Thyroid gland (tissue), 4 donors: ENCODE results near the gene CORO1C. TPM values are rescaled to one million over a fixed set of nuclear protein-coding genes. Genes with fewer than 3 reads are reported as not detected.
"Not testable (repeated sequence)": the region's sequence is repeated elsewhere in the genome, so short reads cannot be mapped to it uniquely, and the experiment has no call there.

ENCODE experiments used
- DNase-seq, 2 donors: peaks; one replicate each; pipeline ENCODE4 v3.0.0-alpha.2; 2019
- H3K27ac ChIP-seq, 3 donors: fragments of 200-600 bp; sonication (generic); 1 replicate in 2 of 3; 2 replicates in 1 of 3; pipeline ENCODE4 v1.5.1; 2016 to 2019; ENCODE audit warnings: mild to moderate bottlenecking in 1 of 3, moderate library complexity in 1 of 3
- H3K27me3 ChIP-seq: fragments of 200-600 bp; sonication (generic); one replicate; pipeline ENCODE4 v1.5.1; 2019
- H3K36me3 ChIP-seq, 2 donors: fragments of 200-600 bp; sonication (generic); one replicate each; pipeline ENCODE4 v1.5.1; 2016 to 2019
- H3K4me1 ChIP-seq, 2 donors: fragments of 200-600 bp; sonication (generic); one replicate each; pipeline ENCODE4 v1.5.1; 2017 to 2019
- H3K4me3 ChIP-seq, 3 donors: fragments of 200-600 bp; sonication (generic); replicated peaks in 1 of 3; 1 replicate in 2 of 3; 2 replicates in 1 of 3; pipeline ENCODE4 v1.5.1; 2016; ENCODE audit warnings: mild to moderate bottlenecking in 1 of 3
- H3K9me3 ChIP-seq: fragments of 200-600 bp; sonication (generic); one replicate; pipeline ENCODE4 v1.5.1; 2017
- CTCF ChIP-seq, 6 experiments: fragments of 200-600 bp in 3 of 6; fragments of 450-650 bp in 3 of 6; sonication (generic) in 3 of 6; IDR thresholded peaks; one replicate each; pipeline ENCODE4 v1.5.1; 2016 to 2019; ENCODE audit warnings: antibody characterized with exemption in 6 of 6, mild to moderate bottlenecking in 2 of 6, inconsistent platforms in 1 of 6, moderate library complexity in 1 of 6
- POLR2A ChIP-seq, 2 donors: fragments of 450-650 bp; IDR thresholded peaks; one replicate each; pipeline ENCODE4 v1.6.1; 2017; ENCODE audit warnings: antibody characterized with exemption in 2 of 2, mild to moderate bottlenecking in 2 of 2, moderate library complexity in 1 of 2
- WGBS, 2 donors: methylation state at CpG; one replicate each; pipeline ENCODE4 v1.1.5; 2017; 5-methylcytosine and 5-hydroxymethylcytosine counted together
- intact Hi-C: fragments of 100-400 bp; cut with DNase I; formaldehyde crosslinking; loops from one replicate; pipeline ENCODE4 v1.15.1; 2023
- total RNA-seq, 4 donors: library from RNA; depleted of rRNA; stranded (reverse); fragments of >200 nt; gene quantifications; one replicate each; pipeline ENCODE4 v1.2.3, GENCODE V29; 2016

CORO1C gene
- total RNA-seq, 4 donors from 2014 or later = 22.0 to 63.6 (median 30.1) TPM

- H3K27ac ChIP-seq, H3K9me3 ChIP-seq, H3K4me3 ChIP-seq, H3K36me3 ChIP-seq, H3K27me3 ChIP-seq, intact Hi-C loops: not testable (repeated sequence)
- H3K4me1 ChIP-seq = peaks cover 0 to 33% of the 10 kb centered on the region in 2 donors
- 76 to 79% methylated on average over 9 of the region's 9 CpGs for WGBS, 2 donors
- peak in 1 of 2 donors; percentile 46 for DNase-seq
Measured at GRCh38 chr12:108654622-108655021, 76.7 kb downstream of the CORO1C start.

GRCh38 chr12:108653922-108654321, 77.4 kb downstream of the CORO1C start:
- TF ChIP-seq CTCF (IDR thresholded peaks at IDR 0.05) = no peak
- TF ChIP-seq POLR2A (IDR thresholded peaks at IDR 0.05) = no peak
- Histone ChIP-seq H3K27me3 (no peaks in the 10 kb centered on the region), H3K9me3 (no peaks in the 10 kb centered on the region), H3K4me1 (peaks cover 0 to 36% of the 10 kb centered on the region in 2 donors), H3K4me3 (no peak overlapping the region), H3K27ac (no peak overlapping the region), H3K36me3 (peaks cover 0 to 3% of the 10 kb centered on the region in 2 donors)
- intact Hi-C loops = no loop called here
- WGBS, 2 donors = 93 to 96% methylated on average over 3 of the region's 3 CpGs
- no peak for DNase-seq

GRCh38 chr12:108653082-108653516, 78.2 kb downstream of the CORO1C start:
- H3K4me3 ChIP-seq = no peak overlapping the region
- H3K36me3 ChIP-seq = no peaks in the 10 kb centered on the region
- H3K9me3 ChIP-seq = no peaks in the 10 kb centered on the region
- TF ChIP-seq POLR2A (IDR thresholded peaks at IDR 0.05) (no peak), CTCF (IDR thresholded peaks at IDR 0.05) (no peak)
- H3K27ac ChIP-seq = no peak overlapping the region
- no peak for DNase-seq
- H3K4me1 ChIP-seq = peaks cover 0 to 36% of the 10 kb centered on the region in 2 donors
- no peaks in the 10 kb centered on the region for H3K27me3 ChIP-seq
- intact Hi-C loops = no loop called here

- DNase-seq = peak; percentile 53 to 59
- Histone ChIP-seq H3K27ac (no peak overlapping the region), H3K4me1 (peaks cover 0 to 27% of the 10 kb centered on the region in 2 donors), H3K27me3 (no peaks in the 10 kb centered on the region), H3K9me3 (no peaks in the 10 kb centered on the region), H3K4me3 (no peak overlapping the region), H3K36me3 (no peaks in the 10 kb centered on the region)
- WGBS, 2 donors = 26 to 45% methylated on average over 2 of the region's 2 CpGs
- TF ChIP-seq POLR2A (IDR thresholded peaks at IDR 0.05) (no peak), CTCF (IDR thresholded peaks at IDR 0.05) (no peak)
- intact Hi-C loops = no loop called here
Measured at GRCh38 chr12:108650083-108650482, 81.2 kb downstream of the CORO1C start.

- DNase-seq = no peak
- Histone ChIP-seq H3K27me3 (no peaks in the 10 kb centered on the region), H3K27ac (peak overlapping the region in 1 of 3 donors; percentile 19), H3K36me3 (no peaks in the 10 kb centered on the region), H3K4me3 (no peak overlapping the region), H3K4me1 (peaks cover 2 to 29% of the 10 kb centered on the region in 2 donors), H3K9me3 (no peaks in the 10 kb centered on the region)
- intact Hi-C loops = loop anchor here (10.0 kb wide), 1 partner anchor 305 kb away; no protein-coding TSS in a partner anchor
- TF ChIP-seq CTCF (IDR thresholded peaks at IDR 0.05) (no peak), POLR2A (IDR thresholded peaks at IDR 0.05) (no peak)
- 44 to 54% methylated on average over 4 of the region's 4 CpGs for WGBS, 2 donors
Measured at GRCh38 chr12:108649669-108650068, 81.6 kb downstream of the CORO1C start.
